ENCODE measurements around the gene VPS18. TPM values are rescaled to one million over a fixed set of nuclear protein-coding genes. Genes with fewer than 3 reads are reported as not detected.

VPS18 gene
- total RNA-seq, 2 donors from 2014 or later = 13.6 to 18.4 TPM

- Mint-ChIP-seq H3K4me3 (no peak overlapping the region), H3K36me3 (ENCODE audit: low read depth) (no peaks in the 10 kb centered on the region), H3K27ac (no peak overlapping the region), H3K4me1 (peaks cover 9% of the 10 kb centered on the region), H3K27me3 (no peaks in the 10 kb centered on the region)
- H3K9me3 ChIP-seq (ENCODE audit: control insufficient read depth, low read length, poor library complexity, severe bottlenecking) = no peaks in the 10 kb centered on the region
- DNase-seq (no peak), ATAC-seq (no peak)
Observed at GRCh38 chr15:40875991-40876730, 18.1 kb upstream of the VPS18 start.

- Mint-ChIP-seq H3K36me3 (ENCODE audit: low read depth) (no peaks in the 10 kb centered on the region), H3K4me3 (no peak overlapping the region), H3K4me1 (peaks cover 7% of the 10 kb centered on the region), H3K27me3 (no peaks in the 10 kb centered on the region), H3K27ac (no peak overlapping the region)
- DNase-seq = no peak
- H3K9me3 ChIP-seq (ENCODE audit: control insufficient read depth, low read length, poor library complexity, severe bottlenecking) = no peaks in the 10 kb centered on the region
- ATAC-seq = no peak
Observed at GRCh38 chr15:40877694-40878093, 16.6 kb upstream of the VPS18 start.

- DNase-seq (no peak), ATAC-seq (peak; percentile 76)
- Mint-ChIP-seq H3K4me3 (no peak overlapping the region), H3K27ac (no peak overlapping the region), H3K4me1 (peaks cover 7% of the 10 kb centered on the region), H3K36me3 (ENCODE audit: low read depth) (no peaks in the 10 kb centered on the region), H3K27me3 (no peaks in the 10 kb centered on the region)
- no peaks in the 10 kb centered on the region for H3K9me3 ChIP-seq (ENCODE audit: control insufficient read depth, low read length, poor library complexity, severe bottlenecking)
Observed at GRCh38 chr15:40878785-40879184, 15.5 kb upstream of the VPS18 start.

GRCh38 chr15:40879609-40880008, 14.6 kb upstream of the VPS18 start:
- ATAC-seq (no peak), DNase-seq (no peak)
- H3K4me1 Mint-ChIP-seq = peaks cover 4% of the 10 kb centered on the region
- H3K27me3 Mint-ChIP-seq = no peaks in the 10 kb centered on the region
- H3K4me3 Mint-ChIP-seq = no peak overlapping the region
- no peaks in the 10 kb centered on the region for H3K36me3 Mint-ChIP-seq (ENCODE audit: low read depth)
- H3K9me3 ChIP-seq (ENCODE audit: control insufficient read depth, low read length, poor library complexity, severe bottlenecking) = no peaks in the 10 kb centered on the region
- H3K27ac Mint-ChIP-seq = no peak overlapping the region

- H3K27me3 Mint-ChIP-seq = no peaks in the 10 kb centered on the region
- no peak overlapping the region for H3K4me3 Mint-ChIP-seq
- no peaks in the 10 kb centered on the region for H3K9me3 ChIP-seq (ENCODE audit: control insufficient read depth, low read length, poor library complexity, severe bottlenecking)
- no peak overlapping the region for H3K27ac Mint-ChIP-seq
- H3K36me3 Mint-ChIP-seq (ENCODE audit: low read depth) = no peaks in the 10 kb centered on the region
- DNase-seq (no peak), ATAC-seq (no peak)
- peaks cover 10% of the 10 kb centered on the region for H3K4me1 Mint-ChIP-seq
Observed at GRCh38 chr15:40881351-40881750, 12.9 kb upstream of the VPS18 start.

GRCh38 chr15:40886586-40886985, 7.7 kb upstream of the VPS18 start:
- Mint-ChIP-seq H3K27me3 (no peaks in the 10 kb centered on the region), H3K4me1 (peaks cover 11% of the 10 kb centered on the region), H3K36me3 (ENCODE audit: low read depth) (no peaks in the 10 kb centered on the region), H3K27ac (peak overlapping the region; percentile 27), H3K4me3 (no peak overlapping the region)
- no peak for DNase-seq
- no peaks in the 10 kb centered on the region for H3K9me3 ChIP-seq (ENCODE audit: control insufficient read depth, low read length, poor library complexity, severe bottlenecking)
- no peak for ATAC-seq

- Mint-ChIP-seq H3K27ac (no peak overlapping the region), H3K27me3 (no peaks in the 10 kb centered on the region), H3K36me3 (ENCODE audit: low read depth) (no peaks in the 10 kb centered on the region), H3K4me3 (no peak overlapping the region), H3K4me1 (peaks cover 22% of the 10 kb centered on the region)
- DNase-seq (no peak), ATAC-seq (no peak)
- no peaks in the 10 kb centered on the region for H3K9me3 ChIP-seq (ENCODE audit: control insufficient read depth, low read length, poor library complexity, severe bottlenecking)
Observed at GRCh38 chr15:40889112-40889511, 5.1 kb upstream of the VPS18 start.

DNA sequence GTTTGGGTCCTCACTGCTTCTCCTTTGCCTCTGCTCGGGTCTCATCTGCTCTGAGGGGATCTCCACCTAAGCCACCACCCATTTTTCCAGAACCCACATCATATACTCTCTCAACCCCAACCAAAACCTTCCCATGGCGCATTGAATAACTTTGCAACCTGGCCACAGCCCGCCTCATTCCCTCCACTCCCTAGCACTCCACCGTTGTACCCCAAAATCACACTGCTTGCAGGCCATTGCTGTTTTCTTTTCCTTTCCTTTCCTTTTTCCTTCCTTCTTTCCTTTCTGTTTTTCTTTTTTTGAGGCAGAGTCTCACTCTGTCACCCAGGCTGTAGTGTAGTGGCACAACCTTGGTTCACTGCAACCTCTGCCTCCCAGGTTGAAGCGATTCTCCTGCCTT, 3.1 kb upstream of the VPS18 start:
- Mint-ChIP-seq H3K4me3 (no peak overlapping the region), H3K4me1 (peaks cover 24% of the 10 kb centered on the region), H3K36me3 (ENCODE audit: low read depth) (peaks cover 2% of the 10 kb centered on the region), H3K27ac (no peak overlapping the region), H3K27me3 (no peaks in the 10 kb centered on the region)
- ATAC-seq (no peak), DNase-seq (no peak)
- no peaks in the 10 kb centered on the region for H3K9me3 ChIP-seq (ENCODE audit: control insufficient read depth, low read length, poor library complexity, severe bottlenecking)

DNA sequence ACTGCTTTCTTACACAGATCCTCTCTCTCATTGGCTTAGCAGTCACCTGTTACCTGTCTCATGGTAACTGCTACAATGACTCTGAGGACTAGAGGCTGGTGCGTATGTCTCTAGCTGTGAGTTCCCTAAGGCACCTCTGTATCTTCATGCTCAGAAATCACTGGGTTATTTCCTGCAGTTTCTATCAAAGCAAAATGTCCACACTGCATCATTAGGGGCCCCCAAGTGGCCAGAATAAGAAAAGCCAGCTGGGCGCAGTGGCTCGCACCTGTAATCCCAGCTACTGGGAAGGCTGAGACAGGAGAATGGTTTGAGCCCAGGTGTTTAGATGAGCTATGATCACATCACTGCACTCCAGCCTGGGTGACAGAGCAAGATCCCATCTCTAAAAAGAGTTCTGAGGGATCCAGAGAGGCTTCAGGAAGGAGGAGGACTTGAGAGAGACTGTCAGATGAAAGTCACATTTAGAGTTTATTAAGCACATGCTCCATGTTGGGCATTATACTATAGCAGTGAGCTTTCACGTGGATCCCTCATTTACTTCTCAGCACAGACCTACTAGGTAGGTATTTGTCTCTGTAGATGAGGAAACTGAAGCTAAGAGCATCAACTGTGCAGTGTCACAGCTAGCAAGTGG, 2.3 kb upstream of the VPS18 start:
- peak overlapping the region; percentile 4 for H3K27ac Mint-ChIP-seq
- peaks cover 2% of the 10 kb centered on the region for H3K36me3 Mint-ChIP-seq (ENCODE audit: low read depth)
- ATAC-seq (no peak), DNase-seq (no peak)
- peak overlapping the region; percentile 15 for H3K4me3 Mint-ChIP-seq
- H3K27me3 Mint-ChIP-seq = no peaks in the 10 kb centered on the region
- peaks cover 24% of the 10 kb centered on the region for H3K4me1 Mint-ChIP-seq
- H3K9me3 ChIP-seq (ENCODE audit: control insufficient read depth, low read length, poor library complexity, severe bottlenecking) = no peaks in the 10 kb centered on the region

DNA sequence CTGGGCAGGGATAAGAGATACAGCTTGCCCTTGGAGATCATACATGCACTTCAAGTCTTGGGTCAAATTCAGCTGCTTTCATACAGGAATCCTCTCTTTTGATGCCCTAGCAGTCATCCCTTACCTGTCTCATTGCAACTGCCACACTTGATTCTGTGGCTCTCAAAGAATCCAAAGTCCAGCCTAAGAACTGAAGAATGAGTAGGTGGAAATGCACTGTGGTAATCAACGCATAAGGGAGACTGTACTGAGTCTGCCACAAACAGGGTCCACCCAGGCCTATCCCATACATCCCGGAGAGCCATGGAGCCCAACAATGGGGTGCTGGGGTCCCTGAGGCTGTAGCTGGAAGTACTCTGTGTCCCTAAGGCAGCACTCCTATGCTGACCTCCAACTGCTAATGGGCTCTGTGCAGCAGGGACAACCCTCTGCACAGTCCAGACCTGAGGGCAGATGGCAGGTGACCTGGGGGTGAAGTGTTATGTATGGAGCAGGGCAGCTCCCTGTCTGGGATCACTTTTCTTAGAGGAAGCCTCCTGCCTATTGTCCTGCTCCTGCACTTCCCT, 1.7 kb upstream of the VPS18 start:
- Mint-ChIP-seq H3K27me3 (no peaks in the 10 kb centered on the region), H3K4me3 (no peak overlapping the region), H3K4me1 (peaks cover 27% of the 10 kb centered on the region), H3K27ac (no peak overlapping the region), H3K36me3 (ENCODE audit: low read depth) (peaks cover 2% of the 10 kb centered on the region)
- DNase-seq = no peak
- H3K9me3 ChIP-seq (ENCODE audit: control insufficient read depth, low read length, poor library complexity, severe bottlenecking) = no peaks in the 10 kb centered on the region
- no peak for ATAC-seq

DNA sequence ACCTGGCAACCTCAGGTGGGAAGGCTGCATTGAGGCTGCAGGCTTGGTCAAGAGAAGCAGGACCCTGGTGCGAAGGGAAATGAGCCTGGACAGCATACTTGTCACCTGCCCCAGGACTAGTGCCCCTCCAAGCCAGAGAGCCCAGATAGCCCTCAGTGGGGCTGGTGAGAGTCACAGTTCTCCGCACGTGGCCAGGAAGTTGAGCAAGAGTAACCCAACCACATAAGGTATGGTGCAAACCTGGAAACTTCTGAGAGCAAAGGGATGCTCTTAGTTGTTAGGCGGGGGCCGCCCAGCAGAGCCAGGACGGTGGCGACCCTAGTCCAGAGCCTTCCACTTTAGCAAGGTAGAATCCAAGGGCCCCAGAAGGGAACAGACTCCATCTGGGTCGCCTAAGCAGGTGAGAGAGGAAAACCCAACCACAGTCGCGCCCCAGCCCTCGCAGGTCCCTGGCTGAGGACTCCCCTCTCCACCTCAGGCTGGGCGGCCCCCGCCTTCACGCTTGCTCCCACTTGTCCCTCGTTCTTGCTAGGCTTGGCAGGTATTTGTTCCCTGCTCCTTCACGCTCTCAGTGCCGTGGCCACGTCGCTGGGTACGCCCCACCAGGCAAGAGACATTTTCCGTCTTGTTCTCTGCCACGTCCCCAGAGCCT, 1.1 kb upstream of the VPS18 start:
- ATAC-seq (no peak), DNase-seq (no peak)
- no peaks in the 10 kb centered on the region for H3K9me3 ChIP-seq (ENCODE audit: control insufficient read depth, low read length, poor library complexity, severe bottlenecking)
- H3K27me3 Mint-ChIP-seq = no peaks in the 10 kb centered on the region
- H3K27ac Mint-ChIP-seq = no peak overlapping the region
- peaks cover 29% of the 10 kb centered on the region for H3K4me1 Mint-ChIP-seq
- H3K4me3 Mint-ChIP-seq = no peak overlapping the region
- peaks cover 2% of the 10 kb centered on the region for H3K36me3 Mint-ChIP-seq (ENCODE audit: low read depth)

GRCh38 chr15:40894681-40895448, 615 bp downstream of the VPS18 start:
- H3K36me3 Mint-ChIP-seq (ENCODE audit: low read depth) = peaks cover 2% of the 10 kb centered on the region
- H3K4me1 Mint-ChIP-seq = peaks cover 29% of the 10 kb centered on the region
- no peaks in the 10 kb centered on the region for H3K9me3 ChIP-seq (ENCODE audit: control insufficient read depth, low read length, poor library complexity, severe bottlenecking)
- H3K4me3 Mint-ChIP-seq = peak overlapping the region; percentile 100
- ATAC-seq (peak; percentile 58), DNase-seq (peak; percentile 35 to 50 (median 42))
- H3K27me3 Mint-ChIP-seq = no peaks in the 10 kb centered on the region
- peak overlapping the region; percentile 98 for H3K27ac Mint-ChIP-seq
